Small intestine (tissue), 7 donors: ENCODE results near the gene FAM13A. TPM values are rescaled to one million over a fixed set of nuclear protein-coding genes. Genes with fewer than 3 reads are reported as not detected.

ENCODE experiments used
- DNase-seq, 2 donors: peaks; one replicate each; pipeline versions ENCODE4 v3.0.0 to v3.0.0-alpha.2; 2013
- FAIRE-seq: peaks from 2 replicates; lab custom pipeline; 2012; peaks lifted over from hg19 to GRCh38; lab: Jason Lieb, UNC
- H3K27ac ChIP-seq, 3 donors: one replicate each; pipeline ENCODE4 v1.5.1; 2013; ENCODE audit warnings: low read length in 2 of 3, mild to moderate bottlenecking in 2 of 3, control low read depth in 1 of 3, inconsistent platforms in 1 of 3, low read depth in 1 of 3, moderate library complexity in 1 of 3
- H3K27me3 ChIP-seq, 3 donors: one replicate each; pipeline ENCODE4 v1.6.1; 2013; ENCODE audit warnings: low read length in 3 of 3, inconsistent platforms in 1 of 3; ENCODE audit not compliant: control insufficient read depth in 3 of 3, insufficient read depth in 3 of 3
- H3K36me3 ChIP-seq, 3 donors: one replicate each; pipeline ENCODE4 v1.6.1; 2013; ENCODE audit warnings: low read length in 3 of 3, inconsistent platforms in 1 of 3, low read depth in 1 of 3, mild to moderate bottlenecking in 1 of 3, moderate library complexity in 1 of 3; ENCODE audit not compliant: control insufficient read depth in 3 of 3, insufficient read depth in 2 of 3
- H3K4me1 ChIP-seq, 3 donors: one replicate each; pipeline ENCODE4 v1.6.1; 2013; ENCODE audit warnings: low read length in 2 of 3, inconsistent platforms in 1 of 3, low read depth in 1 of 3, mild to moderate bottlenecking in 1 of 3, moderate library complexity in 1 of 3; ENCODE audit not compliant: control insufficient read depth in 3 of 3, insufficient read depth in 2 of 3
- H3K4me3 ChIP-seq, 3 donors: one replicate each; pipeline ENCODE4 v1.5.1; 2013; ENCODE audit warnings: low read length in 3 of 3, control low read depth in 1 of 3, inconsistent platforms in 1 of 3, low read depth in 1 of 3, mild to moderate bottlenecking in 1 of 3, moderate library complexity in 1 of 3
- H3K9me3 ChIP-seq, 2 donors: one replicate each; pipeline ENCODE4 v1.6.1; 2013; ENCODE audit warnings: low read depth in 1 of 2, low read length in 1 of 2; ENCODE audit not compliant: control insufficient read depth in 2 of 2, insufficient read depth in 1 of 2
- WGBS, 3 donors: extraction: QIAGEN DNeasy Blood & Tissue Kit; methylation state at CpG; one replicate each; pipeline ENCODE4 v1.1.7; 2013; 5-methylcytosine and 5-hydroxymethylcytosine counted together
- polyA plus RNA-seq, 4 donors: library from polyadenylated mRNA; stranded (reverse) in 3 of 4; unstranded in 1 of 4; fragments of 200-250 nt in 3 of 4; fragments of 120-200 nt in 1 of 4; gene quantifications; one replicate each; pipeline versions ENCODE4 v1.2.1 to v1.2.3, GENCODE V29; 2013
- donor health status: healthy with polysubstance abuse.
- donor health status: control.
- donor health status: control.
- donor health status: Bipolar disorder and iron deficiency.
- donor health status: healthy.

FAM13A gene
- polyA plus RNA-seq, 4 donors: 11.2 to 81.0 (median 58.4) TPM

DNA sequence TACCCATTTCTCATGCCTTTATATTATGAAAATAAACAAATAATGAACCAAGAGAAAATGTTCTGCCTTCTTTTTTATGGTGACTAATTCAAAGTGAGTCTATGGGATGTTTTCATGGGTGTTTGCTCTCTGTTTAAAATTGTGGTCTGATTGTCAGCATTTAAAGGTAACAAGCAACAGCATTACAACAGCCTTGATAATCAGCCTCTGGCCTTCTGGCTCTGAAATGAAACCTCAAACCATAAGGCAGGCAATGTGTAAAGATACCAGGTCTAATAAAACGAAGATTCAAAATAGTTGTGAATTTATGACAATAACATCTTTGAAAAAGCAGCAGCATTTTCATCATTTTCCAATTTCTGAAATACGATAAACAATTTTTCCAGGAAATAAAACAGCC, 63.7 kb downstream of the FAM13A start:
- WGBS, 3 donors: 64 to 79% (median 67%) methylated on average over 2 of the region's 2 CpGs
- no peak overlapping the region for H3K4me3 ChIP-seq
- H3K4me1 ChIP-seq: peaks cover 0 to 9% (median 8%) of the 10 kb centered on the region in 3 donors
- H3K36me3 ChIP-seq: peaks cover 0 to 16% (median 0%) of the 10 kb centered on the region in 3 donors
- DNase-seq (no peak), FAIRE-seq (no peak)
- no peaks in the 10 kb centered on the region for H3K27me3 ChIP-seq
- H3K27ac ChIP-seq: no peak overlapping the region
- H3K9me3 ChIP-seq: no peaks in the 10 kb centered on the region

DNA sequence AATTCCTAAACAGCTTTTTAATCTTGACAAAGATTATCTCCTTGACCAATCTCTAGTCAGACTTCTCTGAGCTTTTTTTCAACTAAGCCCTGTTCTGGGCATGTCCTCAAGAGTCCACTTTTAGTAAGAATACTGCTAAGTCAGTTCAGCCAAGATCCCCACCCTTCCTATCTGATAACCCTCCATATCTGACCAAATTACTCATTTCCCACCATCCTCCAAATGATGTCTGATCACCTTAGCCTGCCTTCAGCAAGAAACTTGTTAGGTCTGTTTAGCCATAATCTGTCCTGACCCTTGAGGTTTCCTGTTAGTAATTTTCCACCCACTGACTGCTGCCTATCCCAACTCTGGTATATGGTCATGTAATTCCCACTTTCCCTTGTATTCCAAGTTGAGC, 65.2 kb downstream of the FAM13A start:
- Histone ChIP-seq H3K4me1 (peaks cover 0 to 5% (median 0%) of the 10 kb centered on the region in 3 donors), H3K9me3 (no peaks in the 10 kb centered on the region), H3K27ac (no peak overlapping the region), H3K4me3 (no peak overlapping the region), H3K27me3 (no peaks in the 10 kb centered on the region), H3K36me3 (peaks cover 0 to 16% (median 0%) of the 10 kb centered on the region in 3 donors)
- DNase-seq (peak in 1 of 2 donors; percentile 40), FAIRE-seq (no peak)

DNA sequence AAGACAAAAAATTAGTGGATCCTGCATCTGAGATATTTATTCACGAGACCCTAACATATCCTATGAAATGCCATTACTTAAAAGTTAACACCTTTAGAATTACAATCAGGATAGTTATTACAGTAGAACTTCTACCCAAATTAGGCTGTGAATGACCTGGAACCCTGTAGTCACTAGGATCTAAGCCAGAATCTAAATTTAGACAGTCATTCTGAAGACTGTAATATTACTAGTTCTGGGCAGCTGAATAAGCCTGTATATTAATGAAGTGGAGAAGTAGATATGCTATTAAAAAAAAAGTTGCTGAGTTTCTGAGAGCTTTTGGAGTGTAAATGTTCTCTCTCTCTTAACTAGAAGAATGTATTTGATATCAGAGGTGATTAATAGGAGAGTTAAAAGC, 67.0 kb downstream of the FAM13A start:
- 85 to 91% (median 90%) methylated on average over 1 of the region's 1 CpG for WGBS, 3 donors
- H3K27me3 ChIP-seq: no peaks in the 10 kb centered on the region
- no peak overlapping the region for H3K27ac ChIP-seq
- FAIRE-seq (no peak), DNase-seq (no peak)
- H3K36me3 ChIP-seq: peaks cover 0 to 11% (median 0%) of the 10 kb centered on the region in 3 donors
- H3K4me3 ChIP-seq: no peak overlapping the region
- peaks cover 0 to 5% (median 0%) of the 10 kb centered on the region in 3 donors for H3K4me1 ChIP-seq
- no peaks in the 10 kb centered on the region for H3K9me3 ChIP-seq

DNA sequence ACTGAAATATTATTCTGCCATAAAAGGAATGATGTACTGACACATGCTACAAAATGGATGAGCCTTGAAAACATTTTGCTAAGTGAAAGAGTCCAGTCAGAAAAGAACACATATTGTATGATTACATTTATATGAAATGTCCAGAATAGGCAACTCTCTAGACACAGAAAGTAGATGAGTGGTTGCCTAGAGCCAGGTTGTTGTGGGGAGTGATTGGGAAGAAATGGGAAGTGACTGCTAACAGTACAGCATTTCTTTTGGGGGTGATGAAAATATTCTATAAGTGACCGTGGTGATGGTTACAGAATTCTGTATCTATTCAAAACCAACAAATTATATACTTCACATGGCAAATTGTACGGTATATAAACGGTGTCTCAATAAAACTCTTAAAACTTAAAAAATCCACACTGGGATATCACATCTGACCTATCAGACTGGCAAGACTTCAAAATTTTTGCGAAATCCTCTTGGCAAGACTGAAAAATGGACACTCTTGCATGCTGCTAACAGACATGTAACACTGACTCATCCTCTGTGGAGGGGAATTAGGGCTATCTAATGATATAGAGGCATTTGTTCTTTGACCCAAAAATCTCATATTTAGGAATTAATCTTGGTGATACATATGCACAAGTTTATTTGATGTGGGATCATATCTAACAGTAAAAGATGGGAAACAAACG, 71.8 kb downstream of the FAM13A start:
- FAIRE-seq: no peak

DNA sequence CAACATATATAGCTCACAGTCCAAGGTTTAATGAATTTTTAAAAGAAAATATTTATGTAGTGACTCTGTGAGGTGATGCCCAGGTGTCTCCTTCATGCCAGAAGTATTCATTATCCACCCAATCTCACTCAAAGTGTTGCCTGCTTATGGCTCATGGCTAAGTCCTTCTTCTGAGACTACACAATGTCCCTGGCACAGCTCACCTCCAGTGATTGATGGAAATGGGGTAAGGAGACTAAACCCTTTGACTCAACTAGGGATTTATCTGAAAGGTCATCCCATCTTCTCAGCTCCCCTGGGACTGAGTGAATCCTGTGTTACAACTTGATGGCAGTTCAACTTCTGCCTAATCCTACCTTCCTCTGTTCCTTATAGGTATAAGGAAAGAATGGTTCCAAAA, 74.2 kb downstream of the FAM13A start:
- peaks cover 0 to 3% (median 0%) of the 10 kb centered on the region in 3 donors for H3K36me3 ChIP-seq
- no peaks in the 10 kb centered on the region for H3K27me3 ChIP-seq
- FAIRE-seq (no peak), DNase-seq (no peak)
- H3K4me1 ChIP-seq: peaks cover 0 to 14% (median 0%) of the 10 kb centered on the region in 3 donors
- H3K4me3 ChIP-seq: no peak overlapping the region
- no peaks in the 10 kb centered on the region for H3K9me3 ChIP-seq
- peak overlapping the region in 1 of 3 donors; percentile 75 for H3K27ac ChIP-seq

More for the DNA sequence above, 71.8 kb downstream of the FAM13A start:
- Histone ChIP-seq H3K9me3 (no peaks in the 10 kb centered on the region), H3K27ac (no peak overlapping the region), H3K4me3 (no peak overlapping the region), H3K36me3 (peaks cover 0 to 11% (median 0%) of the 10 kb centered on the region in 3 donors), H3K27me3 (no peaks in the 10 kb centered on the region), H3K4me1 (peaks cover 0 to 14% (median 0%) of the 10 kb centered on the region in 3 donors)
- 86 to 92% (median 89%) methylated on average over 5 of the region's 5 CpGs for WGBS, 3 donors
- no peak for DNase-seq

DNA sequence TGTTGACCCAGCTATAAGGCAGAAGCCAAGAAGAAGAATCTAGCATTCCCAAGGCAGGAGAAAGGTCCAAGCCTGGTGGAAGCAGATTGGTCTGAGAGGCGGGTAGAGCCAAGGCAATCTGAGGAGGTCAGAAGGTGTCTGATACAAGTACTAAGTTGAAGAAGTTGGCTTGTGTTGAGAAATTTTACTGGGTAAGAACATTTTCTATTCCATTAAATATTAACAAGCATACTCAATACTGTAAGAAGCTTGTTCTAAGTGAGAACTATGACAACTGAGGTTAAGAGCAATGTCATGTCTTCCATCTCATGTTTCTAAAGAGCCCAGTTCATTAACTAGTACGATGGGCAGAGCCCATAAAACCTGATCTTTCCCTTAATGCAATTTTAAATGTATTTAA, 75.0 kb downstream of the FAM13A start:
- no peak for FAIRE-seq
- H3K9me3 ChIP-seq: no peaks in the 10 kb centered on the region
- H3K4me1 ChIP-seq: peaks cover 0 to 21% (median 0%) of the 10 kb centered on the region in 3 donors
- 78 to 90% (median 86%) methylated on average over 2 of the region's 2 CpGs for WGBS, 3 donors
- peaks cover 0 to 3% (median 0%) of the 10 kb centered on the region in 3 donors for H3K36me3 ChIP-seq
- H3K27me3 ChIP-seq: no peaks in the 10 kb centered on the region
- H3K4me3 ChIP-seq: no peak overlapping the region
- DNase-seq: peak in 1 of 2 donors; percentile 38
- peak overlapping the region in 1 of 3 donors; percentile 75 for H3K27ac ChIP-seq

DNA sequence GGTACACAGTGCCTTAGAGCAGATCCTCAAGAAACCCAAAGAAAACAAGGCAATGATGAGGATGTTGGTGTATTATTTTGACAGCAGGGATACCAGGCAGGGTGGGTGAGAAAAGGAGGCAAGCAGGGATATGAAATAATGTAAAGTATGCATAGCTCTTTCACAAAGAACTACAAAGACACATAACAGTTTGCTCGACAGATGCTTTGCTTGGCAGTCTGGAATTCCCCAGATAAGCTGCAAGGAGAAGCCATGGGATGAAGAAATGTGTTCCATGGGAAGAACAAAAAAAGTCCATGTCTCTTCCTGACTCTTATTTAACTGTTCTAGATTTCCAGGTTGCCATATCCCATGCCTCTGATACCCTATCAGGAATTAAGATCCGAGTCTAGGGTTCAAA, 75.4 kb downstream of the FAM13A start:
- Histone ChIP-seq H3K27me3 (no peaks in the 10 kb centered on the region), H3K9me3 (no peaks in the 10 kb centered on the region), H3K27ac (peak overlapping the region in 1 of 3 donors; percentile 75), H3K4me1 (peaks cover 0 to 25% (median 0%) of the 10 kb centered on the region in 3 donors), H3K36me3 (peaks cover 0 to 3% (median 0%) of the 10 kb centered on the region in 3 donors), H3K4me3 (no peak overlapping the region)
- DNase-seq: no peak
- WGBS, 3 donors: 79 to 91% (median 80%) methylated on average over 2 of the region's 2 CpGs
- no peak for FAIRE-seq

DNA sequence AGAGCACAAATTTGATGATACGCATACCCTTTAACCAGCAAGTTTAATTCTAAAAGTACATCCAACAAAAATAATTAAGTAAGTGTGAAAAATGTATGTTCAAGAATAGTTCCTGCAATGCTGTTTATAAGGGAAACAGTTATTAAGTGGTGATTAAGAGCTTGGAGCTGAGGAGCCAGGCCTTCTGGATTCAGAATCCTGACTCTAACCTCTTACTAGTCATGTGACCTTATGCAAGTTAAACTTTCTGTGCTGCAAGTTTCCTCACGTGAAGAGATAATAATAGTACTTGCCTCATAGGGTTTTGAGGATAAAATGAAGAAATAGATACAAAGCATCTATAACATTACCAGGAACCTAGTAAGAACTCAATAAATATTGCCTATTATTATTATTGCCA, 77.7 kb downstream of the FAM13A start:
- Histone ChIP-seq H3K4me3 (no peak overlapping the region), H3K4me1 (peaks cover 0 to 36% (median 0%) of the 10 kb centered on the region in 3 donors), H3K9me3 (no peaks in the 10 kb centered on the region), H3K27ac (no peak overlapping the region), H3K36me3 (no peaks in the 10 kb centered on the region), H3K27me3 (no peaks in the 10 kb centered on the region)
- no peak for FAIRE-seq
- 71 to 79% (median 79%) methylated on average over 2 of the region's 2 CpGs for WGBS, 3 donors
- DNase-seq: no peak

DNA sequence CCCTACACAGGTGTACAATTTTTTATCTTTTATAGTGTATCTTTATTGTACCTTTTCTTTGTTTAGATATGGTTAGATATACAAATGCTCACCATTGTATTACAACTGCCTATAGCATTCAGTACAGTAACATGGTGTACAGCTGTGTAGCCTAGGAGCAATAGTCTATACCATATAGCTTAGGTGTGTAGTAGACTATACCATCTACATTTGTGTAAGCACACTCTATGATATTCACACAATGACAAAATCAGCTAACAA, 80.3 kb downstream of the FAM13A start:
- H3K4me3 ChIP-seq: no peak overlapping the region
- H3K4me1 ChIP-seq: peaks cover 0 to 26% (median 0%) of the 10 kb centered on the region in 3 donors
- no peaks in the 10 kb centered on the region for H3K36me3 ChIP-seq
- H3K9me3 ChIP-seq: peaks cover 0 to 5% of the 10 kb centered on the region in 2 donors
- FAIRE-seq (no peak), DNase-seq (no peak)
- peak overlapping the region in 1 of 3 donors; percentile 54 for H3K27ac ChIP-seq
- H3K27me3 ChIP-seq: no peaks in the 10 kb centered on the region
